Skin of body (tissue), 2 donors: ENCODE data around the gene ATP2C2. TPM values are rescaled to one million over a fixed set of nuclear protein-coding genes. Genes with fewer than 3 reads are reported as not detected.
"Not testable (repeated sequence)": the region's sequence is repeated elsewhere in the genome, so short reads cannot be mapped to it uniquely, and the experiment has no call there.

Experiments
- DNase-seq: peaks from one replicate; lab custom pipeline; 2025; lab: John Stamatoyannopoulos, UW
- total RNA-seq: library from RNA; depleted of rRNA; stranded (reverse); fragments of >200 nt; gene quantifications from one replicate; pipeline ENCODE4 v1.2.3, GENCODE V29; 2014

ATP2C2 gene
- total RNA-seq, 1 donor from 2014 or later = 25.9 TPM

DNA sequence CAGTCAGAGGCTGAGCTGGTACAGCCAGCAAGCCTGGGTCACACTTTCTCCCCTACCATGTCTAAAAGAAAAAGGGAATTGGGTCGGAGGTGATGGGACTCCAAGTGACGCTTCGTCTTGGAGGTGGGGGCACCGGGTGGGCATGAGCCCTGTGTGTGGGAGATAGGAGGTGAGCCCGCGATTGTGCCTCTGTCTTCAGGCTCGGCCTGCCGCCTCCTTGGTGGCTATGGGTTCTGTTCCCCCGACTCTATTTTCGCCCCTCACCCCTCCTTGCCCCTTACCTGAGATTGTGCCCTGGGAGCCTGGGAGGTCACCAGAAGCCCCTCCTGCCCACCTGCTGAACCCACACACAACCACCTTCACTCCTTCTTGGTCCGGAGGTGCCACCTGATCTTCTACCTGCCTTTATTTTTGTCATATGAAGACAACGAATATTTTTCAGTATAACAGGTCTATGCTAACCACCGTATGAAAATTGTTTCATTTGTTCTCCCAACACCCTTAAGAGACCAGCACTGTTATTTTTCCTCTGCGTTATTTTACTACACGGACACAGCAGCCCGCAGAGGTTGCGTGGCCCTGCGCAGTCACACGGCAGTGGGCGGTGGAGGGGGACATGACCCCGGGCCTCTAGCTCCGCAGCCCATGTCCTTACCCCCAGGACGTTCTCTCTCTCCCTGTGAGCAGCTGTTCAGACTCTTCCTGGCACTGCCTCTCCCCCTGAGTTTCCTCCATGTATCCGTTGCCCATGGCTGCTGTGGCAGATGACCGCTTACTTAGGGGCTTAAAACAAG is 49.9 kb downstream of the ATP2C2 start:
- no peak for DNase-seq

DNA sequence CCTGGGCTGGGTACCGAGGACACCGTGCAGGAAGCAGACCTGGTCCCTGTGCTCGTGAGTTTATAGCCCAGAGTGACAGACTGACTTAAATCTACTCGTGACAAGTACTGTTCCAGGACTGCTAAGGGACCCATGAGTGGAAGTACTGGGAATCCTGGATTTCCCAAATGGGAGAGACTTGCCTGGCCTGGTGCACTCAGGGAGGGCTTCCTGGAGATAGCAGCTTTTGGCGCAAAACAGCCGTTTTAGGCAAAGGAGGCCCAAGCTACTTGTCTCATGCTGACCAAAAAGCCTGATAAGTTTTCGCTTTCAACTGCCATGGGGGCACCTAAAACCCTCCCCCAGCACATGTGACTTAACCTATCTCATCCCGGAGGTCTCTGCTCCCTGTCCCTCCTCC is 51.4 kb downstream of the ATP2C2 start:
- no peak for DNase-seq

DNA sequence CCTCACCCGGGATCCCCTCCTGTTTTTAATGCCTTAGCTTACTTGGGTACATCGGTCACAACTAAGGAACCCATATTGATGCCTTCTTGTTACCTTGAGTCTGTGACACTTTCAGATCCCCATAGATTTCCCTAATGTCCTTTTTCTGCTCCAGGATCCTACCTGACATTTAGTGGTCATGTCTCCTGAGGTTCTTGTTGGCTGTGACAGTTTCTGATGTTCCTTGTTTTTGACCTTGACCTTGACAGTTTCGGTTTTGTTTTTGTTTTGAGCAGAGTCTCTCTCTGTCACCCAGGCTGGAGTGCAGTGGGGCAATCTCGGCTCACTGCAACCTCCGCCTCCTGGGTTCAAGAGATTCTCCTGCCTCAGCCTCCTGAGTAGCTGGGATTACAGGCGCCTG is 52.2 kb downstream of the ATP2C2 start:
- not testable (repeated sequence) for DNase-seq

DNA sequence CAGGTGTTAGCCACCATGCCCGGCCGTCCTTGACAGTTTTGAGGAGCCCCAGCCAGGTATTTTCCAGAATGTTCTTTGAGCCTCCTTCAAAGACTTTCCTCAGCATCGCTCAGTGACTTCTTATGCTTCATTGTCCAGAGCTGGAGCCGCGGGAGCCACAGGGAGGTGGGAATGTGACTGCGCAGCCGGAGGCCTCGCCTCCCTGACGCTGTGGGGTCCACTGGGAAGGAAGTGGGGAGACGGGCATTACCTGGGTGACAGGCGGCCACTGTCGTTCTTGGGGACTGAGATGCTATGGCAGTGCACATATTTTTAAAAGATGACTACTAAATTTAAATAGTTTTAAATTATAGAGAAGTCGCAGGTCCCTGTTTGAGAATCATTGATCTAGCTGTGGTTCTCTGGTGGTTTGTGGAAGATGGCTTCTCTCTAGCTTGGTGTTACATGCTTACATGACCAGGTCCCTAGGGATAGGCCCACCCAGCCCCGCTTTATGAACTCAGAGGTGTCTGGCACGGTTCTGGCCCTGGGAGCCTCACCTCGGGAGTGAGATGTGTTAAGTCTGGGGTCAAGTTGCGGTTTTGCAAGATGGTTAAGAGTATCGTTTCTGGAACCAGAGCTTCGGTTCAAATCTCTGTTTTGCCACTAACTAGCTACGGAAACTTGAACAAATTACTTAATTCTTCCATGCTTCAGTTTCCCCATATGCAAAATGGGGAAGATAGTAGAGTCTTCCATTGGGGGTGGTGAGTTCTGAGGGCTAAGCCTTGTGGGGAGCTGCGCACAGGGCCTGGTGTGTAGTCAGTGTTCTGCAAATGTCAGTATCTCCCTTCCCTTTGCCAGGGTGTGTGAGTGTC is 53.0 kb downstream of the ATP2C2 start:
- no peak for DNase-seq

DNA sequence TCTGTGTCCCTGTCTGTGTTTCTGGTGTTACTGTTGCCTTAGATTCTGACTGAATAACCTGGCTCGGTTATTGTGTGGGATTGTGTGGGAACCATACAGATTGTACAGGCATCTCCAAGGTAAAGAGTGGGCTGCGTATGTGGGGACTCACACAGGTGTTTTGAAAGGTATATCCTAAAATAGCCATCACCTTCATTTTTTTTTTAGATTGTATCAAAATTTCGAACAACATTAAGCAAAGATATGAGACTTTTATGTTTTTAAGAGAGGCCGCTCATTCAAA is 53.5 kb downstream of the ATP2C2 start:
- DNase-seq = no peak

DNA sequence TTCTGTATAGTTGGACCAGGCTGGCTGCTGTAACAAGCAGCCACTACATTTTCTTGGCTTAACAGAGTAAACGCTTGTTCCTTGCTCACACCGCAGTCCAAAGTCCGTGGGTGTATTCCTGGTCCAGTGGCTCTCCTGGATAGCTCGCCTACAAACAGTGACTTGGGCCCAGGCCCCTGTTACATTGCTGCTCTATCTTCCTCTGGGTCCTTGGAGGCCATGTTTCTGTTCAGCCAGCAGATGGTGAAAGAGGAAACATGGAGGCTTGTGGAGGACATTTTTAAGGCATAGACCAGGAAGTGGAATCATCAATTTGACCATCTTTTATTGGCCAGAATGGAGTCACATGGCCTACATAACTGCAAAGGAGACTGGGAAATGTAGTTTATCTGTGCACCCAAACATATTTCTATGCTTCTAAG is 55.1 kb downstream of the ATP2C2 start:
- DNase-seq = no peak

DNA sequence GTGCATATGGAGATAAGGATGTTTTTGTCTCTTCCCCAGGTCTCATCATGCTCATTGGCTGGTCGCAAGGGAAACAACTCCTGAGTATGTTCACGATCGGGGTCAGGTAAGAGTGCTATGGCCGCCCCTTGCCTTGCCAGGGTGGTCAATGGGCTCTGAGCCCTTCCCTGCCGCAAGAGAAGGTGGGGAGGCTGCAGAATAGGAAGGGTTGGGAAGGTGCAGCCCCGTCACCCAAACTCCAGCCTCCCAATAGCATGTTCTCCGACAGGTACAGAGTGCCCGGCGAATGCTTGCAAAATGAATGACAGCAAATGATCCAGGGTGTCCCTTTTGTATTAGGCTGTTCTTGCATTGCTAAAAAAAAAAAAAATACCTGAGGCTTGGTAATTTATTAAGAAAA is 57.4 kb downstream of the ATP2C2 start:
- DNase-seq = no peak

DNA sequence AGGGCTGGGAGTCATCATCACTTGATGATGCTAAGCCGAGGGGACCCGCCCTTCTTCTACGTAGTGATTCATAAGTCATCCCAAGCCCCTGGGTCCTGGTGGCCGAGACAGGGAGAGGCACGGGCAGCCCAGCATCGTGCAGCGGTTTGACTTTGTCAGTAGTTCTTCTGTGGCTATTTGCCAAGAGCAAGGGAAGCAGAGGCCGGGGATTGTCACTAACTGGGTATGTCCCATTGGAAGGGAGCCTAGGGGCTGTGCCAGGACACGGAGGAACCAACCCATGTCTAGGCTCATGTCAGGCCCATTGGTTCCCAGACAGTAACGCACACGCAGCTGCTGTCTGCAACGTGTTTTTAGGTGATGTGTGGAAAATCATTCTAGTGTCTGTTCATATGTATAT is 58.5 kb downstream of the ATP2C2 start:
- DNase-seq = no peak

DNA sequence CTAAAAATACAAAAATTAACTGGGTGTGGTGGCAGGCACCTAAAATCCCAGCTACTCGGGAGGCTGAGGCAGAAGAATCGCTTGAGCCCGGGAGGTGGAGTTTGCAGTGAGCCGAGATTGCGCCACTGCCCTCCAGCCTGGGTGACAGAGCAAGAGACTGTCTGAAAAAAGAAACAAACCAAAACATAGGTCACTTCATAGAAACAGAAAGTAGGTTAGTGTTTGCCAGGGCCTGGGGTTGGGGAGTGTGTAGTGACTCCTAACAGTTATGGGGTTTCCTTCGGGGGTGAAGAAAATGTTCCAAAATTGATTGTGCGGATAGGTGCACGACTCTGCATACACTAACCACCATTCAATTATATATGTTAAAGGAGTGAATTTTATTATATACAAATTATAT is 59.2 kb downstream of the ATP2C2 start:
- no peak for DNase-seq

DNA sequence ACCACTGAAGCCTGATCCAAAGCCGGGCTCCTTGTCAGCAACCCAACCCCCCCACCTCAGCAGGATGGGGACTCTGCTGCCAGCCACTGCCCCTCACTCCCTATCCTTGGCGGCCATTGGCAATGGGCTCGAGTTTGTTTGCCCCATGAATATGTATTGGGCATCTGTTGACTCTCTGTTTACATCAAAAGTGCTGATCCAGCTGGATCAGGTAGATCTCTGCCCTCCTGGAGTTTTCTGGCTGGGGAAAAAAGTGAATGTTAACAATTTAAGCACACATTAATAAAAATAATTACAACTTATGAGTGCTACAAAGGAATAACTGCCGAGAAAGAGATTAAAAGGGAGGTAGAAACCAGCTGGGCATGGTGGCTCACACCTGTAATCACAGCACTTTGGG is 62.5 kb downstream of the ATP2C2 start:
- no peak for DNase-seq

DNA sequence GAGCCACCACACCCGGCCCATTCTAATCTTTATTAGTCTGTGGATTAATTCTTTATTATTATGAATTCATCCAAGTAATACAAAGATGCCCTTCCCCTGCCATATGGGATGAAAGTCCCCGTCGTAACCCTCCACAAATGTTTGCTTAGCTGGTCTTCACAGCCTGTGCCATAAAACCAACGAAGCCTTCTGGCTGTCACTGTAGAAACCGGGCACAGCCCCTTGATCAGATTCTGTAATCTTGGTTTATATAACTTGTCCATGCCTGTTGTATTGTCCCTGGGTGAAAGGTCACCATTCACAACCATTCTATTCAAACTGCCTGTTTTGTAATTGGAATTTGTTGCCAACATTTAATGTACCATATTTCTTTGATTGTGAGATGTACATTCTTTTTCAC is 66.5 kb downstream of the ATP2C2 start:
- DNase-seq = no peak

DNA sequence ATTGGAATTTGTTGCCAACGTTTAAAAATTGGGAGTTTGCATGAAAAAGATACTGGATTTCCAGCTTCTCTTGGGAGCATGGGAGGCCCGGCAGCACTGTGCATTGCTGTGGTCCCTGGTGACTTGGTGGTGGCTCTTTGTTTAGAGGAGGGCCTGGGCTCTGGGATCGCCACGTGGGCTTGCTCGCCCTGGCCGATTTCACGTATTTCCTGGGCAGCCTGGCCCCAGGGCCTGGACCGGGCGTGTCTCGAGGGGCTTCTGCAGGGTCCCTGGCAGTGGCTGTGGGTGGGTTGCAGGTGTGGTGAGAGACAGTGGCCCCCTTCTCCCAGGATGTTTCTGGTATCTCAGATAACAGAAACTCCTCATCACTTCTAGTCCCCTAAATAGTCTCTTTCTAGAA is 67.9 kb downstream of the ATP2C2 start:
- DNase-seq = no peak

DNA sequence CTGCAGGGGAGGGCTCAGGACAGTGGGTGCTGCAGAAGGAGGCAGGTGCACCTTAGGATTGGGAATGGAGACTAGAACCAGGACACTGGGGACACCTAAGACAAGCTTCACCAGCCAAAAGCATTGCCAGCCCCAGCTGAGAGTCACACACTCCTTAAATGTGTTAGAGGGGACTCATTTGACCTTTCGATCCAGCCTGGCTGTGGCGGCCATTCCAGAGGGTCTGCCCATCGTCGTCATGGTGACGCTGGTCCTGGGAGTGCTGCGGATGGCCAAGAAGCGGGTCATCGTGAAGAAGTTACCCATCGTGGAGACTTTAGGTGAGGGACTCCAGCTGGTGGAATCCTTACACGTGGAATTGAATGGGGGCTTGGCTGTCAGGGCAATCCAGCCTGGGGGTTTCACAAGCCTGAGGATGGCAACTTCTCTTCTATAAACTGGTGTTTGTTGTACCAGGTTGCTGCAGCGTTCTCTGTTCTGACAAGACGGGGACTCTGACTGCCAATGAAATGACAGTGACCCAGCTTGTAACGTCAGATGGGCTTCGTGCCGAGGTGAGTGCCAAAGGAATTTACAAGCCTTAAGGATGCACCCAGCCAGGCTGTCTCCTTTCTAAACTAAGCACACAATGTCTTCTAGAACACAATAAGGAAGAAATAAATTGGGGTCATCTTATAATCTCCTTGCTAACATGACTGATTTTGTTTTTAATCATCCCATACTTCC is 70.8 kb downstream of the ATP2C2 start:
- no peak for DNase-seq

DNA sequence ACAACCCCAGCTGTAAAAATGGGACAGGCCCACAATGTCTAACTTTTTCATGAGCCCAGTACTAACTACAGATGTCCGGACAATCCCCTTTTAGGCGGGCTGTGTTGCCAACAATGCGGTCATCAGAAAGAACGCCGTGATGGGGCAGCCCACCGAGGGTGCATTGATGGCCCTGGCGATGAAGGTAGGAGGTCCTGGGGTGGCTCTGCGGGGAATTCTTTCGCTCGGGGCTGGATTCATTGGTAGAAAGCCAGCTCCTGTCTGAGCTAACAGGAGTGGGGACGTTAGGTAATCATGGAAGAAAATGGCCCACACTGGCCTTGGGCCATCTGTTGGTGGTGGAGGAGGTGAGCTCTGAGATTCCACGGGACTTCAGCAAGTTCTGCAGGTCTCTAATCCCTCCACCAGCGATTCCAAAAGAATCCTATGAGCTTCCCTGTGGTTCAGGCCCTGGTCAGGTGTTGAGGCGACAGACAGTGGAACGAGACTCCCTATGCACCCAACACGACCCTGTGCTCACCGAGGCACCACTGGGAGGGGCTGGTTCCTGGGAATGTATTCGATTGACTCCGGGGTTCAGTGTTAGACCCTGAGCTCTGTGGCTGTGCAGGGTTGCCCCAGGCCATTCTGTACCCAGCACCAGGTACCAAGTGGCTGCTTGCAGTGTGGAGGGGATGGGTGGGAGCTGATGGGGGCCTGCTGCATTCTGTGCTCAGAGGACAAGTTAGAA is 74.2 kb downstream of the ATP2C2 start:
- no peak for DNase-seq

DNA sequence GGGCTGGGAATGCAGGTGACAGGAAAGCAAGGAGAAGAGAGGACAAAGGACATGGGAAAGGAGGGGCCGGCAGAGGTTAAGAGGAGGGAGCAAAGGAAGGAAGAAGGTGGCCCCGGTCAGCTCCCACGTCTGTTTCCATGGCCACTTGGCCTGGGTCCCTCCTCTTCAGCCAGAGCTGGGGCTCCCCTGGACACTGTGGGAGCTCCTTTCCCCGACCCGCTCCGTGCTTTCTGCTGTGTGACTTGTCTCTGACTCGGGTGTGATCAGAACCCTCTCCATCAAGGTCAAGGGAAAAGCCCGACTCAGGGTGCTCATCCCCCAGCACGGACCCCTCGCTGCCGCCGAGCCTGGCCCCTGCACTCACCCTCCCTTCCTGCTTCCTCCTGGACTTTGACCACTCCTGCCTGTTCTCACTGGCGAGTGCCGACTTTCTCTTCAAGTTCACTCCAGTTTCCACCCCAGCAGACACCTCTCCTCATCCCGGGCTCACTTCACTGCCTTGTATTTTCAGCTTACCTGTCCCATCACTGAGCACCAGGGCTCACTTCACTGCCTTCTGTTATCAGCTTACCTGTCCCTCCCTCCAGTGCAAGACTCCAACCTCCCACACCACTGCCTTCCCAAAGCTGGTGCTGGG is 74.9 kb downstream of the ATP2C2 start:
- no peak for DNase-seq

DNA sequence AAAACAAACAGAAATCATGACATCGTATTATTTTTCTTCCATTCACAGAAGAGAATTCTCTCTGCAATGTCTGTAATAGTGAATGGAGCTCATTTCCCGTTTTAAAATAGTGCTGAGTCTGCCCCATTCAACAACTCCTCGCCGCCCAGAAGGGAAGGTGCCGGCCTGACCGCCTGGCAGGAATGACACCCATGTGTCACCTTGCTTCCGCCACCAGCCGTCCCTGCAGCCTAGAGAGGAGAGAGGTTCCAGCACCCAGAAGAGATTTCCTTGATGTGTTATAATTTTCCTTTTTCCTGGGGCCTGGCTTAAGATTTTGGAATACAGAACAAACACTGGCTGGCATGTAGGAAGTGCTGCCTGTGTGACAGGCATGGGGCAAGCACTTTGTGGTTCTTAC is 76.1 kb downstream of the ATP2C2 start:
- DNase-seq = no peak

DNA sequence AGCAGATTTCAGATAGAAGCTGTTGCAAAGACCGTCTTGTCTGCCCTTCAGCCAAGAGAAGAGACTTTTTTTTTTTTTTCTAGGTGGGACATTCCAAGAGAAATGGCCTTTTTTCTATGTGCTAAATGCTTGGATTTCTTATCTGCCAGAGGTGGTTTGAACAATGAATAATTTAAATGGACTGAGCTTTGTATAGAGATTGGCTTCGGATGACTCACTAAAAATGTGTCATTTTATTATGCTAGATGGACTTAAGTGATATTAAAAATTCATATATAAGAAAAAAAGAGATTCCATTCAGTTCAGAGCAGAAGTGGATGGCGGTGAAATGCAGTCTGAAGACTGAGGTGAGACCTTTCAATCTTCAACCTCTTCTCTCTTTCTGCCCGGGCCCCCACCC is 77.7 kb downstream of the ATP2C2 start:
- no peak for DNase-seq

DNA sequence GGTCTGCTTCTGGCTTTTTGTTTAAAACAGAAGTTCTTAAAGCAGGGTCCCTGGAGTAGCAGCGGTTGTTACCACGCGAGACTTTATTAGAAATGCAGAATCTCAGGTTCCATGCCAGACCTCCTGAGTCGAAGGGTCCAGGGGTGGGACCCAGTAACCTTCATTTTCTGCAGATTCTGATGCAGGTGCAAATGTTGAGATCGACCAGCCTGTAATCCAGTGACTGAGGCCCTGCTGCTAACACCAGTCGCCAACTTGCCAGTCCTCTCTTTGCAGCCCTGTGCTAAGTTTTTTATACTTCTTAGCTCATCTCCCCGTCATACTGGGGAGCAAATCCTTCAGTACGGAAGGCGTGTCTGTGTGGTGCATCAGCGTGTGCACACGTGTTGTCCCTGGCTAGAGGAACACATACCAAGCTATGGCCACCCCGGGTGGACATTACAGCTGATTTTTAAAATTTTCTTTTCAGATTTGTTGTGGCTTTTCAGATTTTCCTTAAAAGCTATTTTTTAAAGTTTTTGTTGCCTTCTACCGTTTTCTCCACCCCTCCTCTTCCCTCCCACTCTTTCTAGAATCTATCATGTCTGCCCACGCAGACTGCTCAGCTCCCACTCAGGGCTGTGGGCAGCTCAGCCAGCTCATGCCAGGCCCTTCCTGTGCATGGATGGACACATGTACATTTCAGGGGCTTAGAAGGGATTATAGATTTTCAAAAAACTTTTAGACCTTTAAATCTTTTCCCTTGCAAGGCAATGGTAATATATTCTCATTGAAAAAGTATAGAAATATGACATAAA is 78.5 kb downstream of the ATP2C2 start:
- DNase-seq = no peak

DNA sequence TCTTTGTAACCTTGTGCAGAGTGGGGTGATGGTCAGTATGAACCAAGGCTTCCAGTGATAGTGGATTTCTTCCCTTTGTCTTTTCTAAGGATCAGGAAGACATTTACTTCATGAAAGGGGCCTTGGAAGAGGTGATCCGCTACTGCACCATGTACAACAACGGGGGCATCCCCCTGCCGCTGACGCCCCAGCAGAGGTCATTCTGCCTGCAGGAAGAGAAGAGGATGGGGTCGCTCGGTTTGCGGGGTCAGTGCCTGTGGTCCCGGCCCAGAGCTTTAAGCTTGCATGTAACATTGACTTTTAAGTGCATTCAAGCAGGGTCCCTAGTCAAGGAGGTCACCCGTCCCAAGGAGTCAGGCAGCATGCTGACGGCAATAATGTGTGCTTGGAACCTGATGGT is 80.1 kb downstream of the ATP2C2 start:
- DNase-seq = no peak
